Transverse colon (tissue), 4 donors: ENCODE measurements around the gene STAT6. TPM values are rescaled to one million over a fixed set of nuclear protein-coding genes. Genes with fewer than 3 reads are reported as not detected.

Experiments used
- DNase-seq: peaks from one replicate; pipeline ENCODE4 v3.0.0-alpha.2; 2019
- H3K27ac ChIP-seq, 4 donors: fragments of 200-600 bp; sonication (generic); 2 replicates each; pipeline ENCODE4 v1.5.1; 2016 to 2018; ENCODE audit warnings: inconsistent platforms in 4 of 4
- H3K27me3 ChIP-seq: fragments of 200-600 bp; sonication (generic); 2 replicates; pipeline ENCODE4 v1.5.1; 2017; ENCODE audit warnings: inconsistent platforms
- H3K36me3 ChIP-seq, 4 donors: fragments of 200-600 bp; sonication (generic); 2 replicates each; pipeline ENCODE4 v1.5.1; 2017 to 2019; ENCODE audit warnings: inconsistent platforms in 4 of 4
- H3K4me1 ChIP-seq, 4 donors: fragments of 200-600 bp; sonication (generic); 2 replicates each; pipeline ENCODE4 v1.5.1; 2017 to 2020; ENCODE audit warnings: inconsistent platforms in 4 of 4
- H3K4me3 ChIP-seq, 4 donors: fragments of 200-600 bp; sonication (generic); 1 replicate in 1 of 4; 2 replicates in 3 of 4; pipeline versions ENCODE4 v1.5.1 to v1.6.1; 2017 to 2019; ENCODE audit warnings: inconsistent platforms in 4 of 4
- H3K9me3 ChIP-seq, 2 donors: fragments of 200-600 bp; sonication (generic); 2 replicates each; pipeline ENCODE4 v1.5.1; 2017 to 2019; ENCODE audit warnings: inconsistent platforms in 2 of 2
- CTCF ChIP-seq, 5 experiments: fragments of 200-600 bp in 3 of 5; fragments of 450-650 bp in 2 of 5; sonication (generic) in 3 of 5; IDR thresholded peaks; 1 replicate in 2 of 5; 2 replicates in 3 of 5; pipeline ENCODE4 v1.5.1; 2016 to 2017; ENCODE audit warnings: antibody characterized with exemption in 5 of 5, inconsistent platforms in 3 of 5, mild to moderate bottlenecking in 2 of 5, moderate library complexity in 1 of 5
- EP300 ChIP-seq: sonication (generic); formaldehyde crosslinking; IDR thresholded peaks from one replicate; pipeline ENCODE4 v1.6.1; 2017; ENCODE audit warnings: antibody characterized with exemption, low read depth
- POLR2A ChIP-seq: fragments of 450-650 bp; IDR thresholded peaks from one replicate; pipeline ENCODE4 v1.6.1; 2016; ENCODE audit warnings: antibody characterized with exemption, mild to moderate bottlenecking, moderate library complexity
- POLR2AphosphoS5 ChIP-seq, 3 donors: sonication (generic); formaldehyde crosslinking; IDR thresholded peaks; one replicate each; pipeline ENCODE4 v1.6.1; 2016; ENCODE audit warnings: antibody characterized with exemption in 3 of 3
- WGBS, 2 donors: methylation state at CpG; one replicate each; pipeline ENCODE4 v1.1.5; 2018; ENCODE audit warnings: low coverage in 1 of 2; 5-methylcytosine and 5-hydroxymethylcytosine counted together
- in situ Hi-C, 4 donors: fragments of 200-750 bp; cut with MboI; loops; one replicate each; pipeline versions ENCODE4 v1.15.0 to v1.15.1; 2017; ENCODE audit warnings: low sequenced_read_pairs in 3 of 4, low pct_ligation_motif_present in 1 of 4, low pct_unique_long_range_greater_than_20kb in 1 of 4
- intact Hi-C: fragments of 100-400 bp; cut with DNase I; formaldehyde crosslinking; loops from one replicate; pipeline ENCODE4 v1.15.1; 2023; ENCODE audit warnings: low total_unique reads
- total RNA-seq, 4 donors: library from RNA; depleted of rRNA; stranded (reverse); fragments of >200 nt; gene quantifications; one replicate each; pipeline ENCODE4 v1.1.0, GENCODE V29; 2016

Gene STAT6
- total RNA-seq, 4 donors from 2014 or later, result 181 to 318 (median 198) TPM

- Histone ChIP-seq H3K36me3 (peaks cover 0 to 33% (median 8%) of the 10 kb centered on the region in 4 donors), H3K4me1 (peaks cover 15 to 40% (median 28%) of the 10 kb centered on the region in 4 donors), H3K27me3 (no peaks in the 10 kb centered on the region), H3K4me3 (peak overlapping the region; percentile 54 to 82 (median 62)), H3K27ac (peak overlapping the region; percentile 96 to 99 (median 98)), H3K9me3 (no peaks in the 10 kb centered on the region)
- in situ Hi-C loops, result loop anchor here in 2 of 4 donors (5.0 kb wide), 2 partner anchors 37 to 42 kb away; no protein-coding TSS in a partner anchor
- WGBS, 2 donors, result 44 to 78% methylated on average over 4 to 7 of the region's 7 CpGs
- no peak for DNase-seq
- TF ChIP-seq POLR2AphosphoS5 (IDR thresholded peaks at IDR 0.05) (no peak), EP300 (no peak), CTCF (IDR thresholded peaks at IDR 0.05) (no peak), POLR2A (no peak)
- intact Hi-C loops, result loop anchor here (2.0 to 5.0 kb wide), 2 partner anchors 21 to 37 kb away; partner anchors contain the start of gene NAB2
Measured at GRCh38 chr12:57109207-57110103, 1.7 kb downstream of the STAT6 start.

DNA sequence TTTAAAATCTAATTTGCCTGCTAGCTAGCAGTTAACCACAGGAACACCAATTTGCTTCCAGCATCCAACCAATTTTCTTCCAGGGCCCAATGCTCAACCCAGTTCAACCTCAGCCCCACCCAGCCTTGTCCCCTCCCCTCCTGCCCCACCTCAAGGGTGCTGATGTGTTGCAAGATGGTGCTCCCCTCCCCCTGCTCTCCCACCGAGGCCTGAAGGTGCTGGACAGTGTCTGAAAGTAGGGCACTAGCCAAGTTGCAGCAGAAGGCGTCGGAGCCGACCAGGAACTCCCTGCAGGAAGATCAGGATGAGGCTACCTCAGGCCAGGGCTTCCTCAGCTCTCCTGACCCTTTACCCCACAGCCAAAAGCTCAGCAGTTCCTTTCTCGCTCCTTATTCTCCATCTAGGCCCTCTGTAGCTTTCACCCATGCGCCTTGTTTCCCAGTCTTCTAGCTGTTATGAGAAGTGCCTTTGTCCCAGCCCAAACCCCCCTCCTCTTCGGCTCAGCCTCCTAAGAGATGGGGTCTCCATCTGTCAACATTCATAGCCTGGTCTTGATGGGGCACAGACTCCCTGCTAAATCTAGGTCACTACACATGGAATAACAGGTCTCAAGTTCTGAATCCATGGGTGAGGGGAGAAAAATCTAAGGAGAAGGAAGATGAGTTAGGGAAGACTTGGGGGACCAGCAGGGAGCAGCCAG, 3.6 kb downstream of the STAT6 start:
- 67 to 70% methylated on average over 3 to 7 of the region's 7 CpGs for WGBS, 2 donors
- in situ Hi-C loops, result no loop called here
- Histone ChIP-seq H3K4me3 (no peak overlapping the region), H3K36me3 (peaks cover 0 to 37% (median 10%) of the 10 kb centered on the region in 4 donors), H3K9me3 (no peaks in the 10 kb centered on the region), H3K27ac (peak overlapping the region in 1 of 4 donors; percentile 26), H3K27me3 (no peaks in the 10 kb centered on the region), H3K4me1 (peaks cover 12 to 48% (median 27%) of the 10 kb centered on the region in 4 donors)
- TF ChIP-seq EP300 (no peak), POLR2AphosphoS5 (IDR thresholded peaks at IDR 0.05) (peak in 1 of 3 donors; percentile 37), CTCF (IDR thresholded peaks at IDR 0.05) (no peak), POLR2A (no peak)
- no peak for DNase-seq
- intact Hi-C loops, result no loop called here

DNA sequence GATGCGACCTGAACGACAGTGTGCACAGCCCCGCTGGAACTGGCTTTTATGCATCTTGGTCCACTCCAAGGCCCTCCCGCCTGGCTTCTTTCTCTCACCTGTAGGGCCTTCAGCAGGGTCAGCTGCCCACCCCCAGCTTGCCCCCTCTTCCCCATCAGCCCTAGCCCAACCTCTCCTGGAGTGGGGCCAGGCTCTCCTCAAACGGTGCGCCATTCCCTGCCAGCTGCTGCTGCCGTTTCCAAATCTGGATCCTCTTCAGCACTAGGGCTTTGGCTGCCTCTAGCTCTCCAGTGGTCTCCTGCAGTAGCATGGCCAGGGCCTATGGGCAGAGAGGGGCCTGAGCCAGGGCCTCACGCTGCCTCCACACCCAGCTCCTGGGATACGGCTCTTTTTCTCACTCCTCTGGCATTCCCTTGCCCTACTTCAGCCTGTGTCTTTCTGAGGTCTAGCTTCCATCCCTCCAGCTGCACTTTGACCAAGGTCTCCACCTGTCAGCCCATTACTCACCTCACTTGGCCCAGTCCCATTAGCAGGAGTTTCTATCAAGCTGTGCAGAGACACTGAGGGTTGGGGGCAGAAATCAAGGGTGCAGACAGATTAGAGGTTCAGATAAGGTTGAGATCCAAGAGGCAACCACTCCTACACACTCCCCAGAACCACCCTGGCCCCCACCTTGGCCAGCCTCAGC, 5.0 kb downstream of the STAT6 start:
- DNase-seq, result no peak
- intact Hi-C loops (no loop called here), in situ Hi-C loops (no loop called here)
- Histone ChIP-seq H3K27me3 (no peaks in the 10 kb centered on the region), H3K36me3 (peaks cover 0 to 37% (median 10%) of the 10 kb centered on the region in 4 donors), H3K9me3 (no peaks in the 10 kb centered on the region), H3K4me3 (no peak overlapping the region), H3K27ac (no peak overlapping the region), H3K4me1 (peaks cover 9 to 58% (median 27%) of the 10 kb centered on the region in 4 donors)
- WGBS, 2 donors, result 80 to 93% methylated on average over 3 to 9 of the region's 9 CpGs
- TF ChIP-seq CTCF (IDR thresholded peaks at IDR 0.05), result no peak
- no peak for TF ChIP-seq POLR2AphosphoS5 (IDR thresholded peaks at IDR 0.05)
- no peak for TF ChIP-seq EP300
- no peak for TF ChIP-seq POLR2A
